Karpas-422 (cell line): Measurements from ENCODE around the gene SPIC. TPM values are rescaled to one million over a fixed set of nuclear protein-coding genes. Genes with fewer than 3 reads are reported as not detected.

Experiments used
- DNase-seq: peaks from one replicate; pipeline ENCODE4 v3.0.0-alpha.2; 2015
- H2AFZ ChIP-seq: fragments of 200-600 bp; sonication (generic); 2 replicates; pipeline ENCODE4 v1.6.1; 2014; ENCODE audit warnings: antibody characterized with exemption, low read length, mixed read lengths
- H3K27ac ChIP-seq: fragments of 200-600 bp; sonication (generic); 2 replicates; pipeline ENCODE4 v1.5.1; 2014; ENCODE audit warnings: mild to moderate bottlenecking, low read length, moderate library complexity
- H3K27me3 ChIP-seq: fragments of 200-600 bp; sonication (generic); 2 replicates; pipeline ENCODE4 v1.6.1; 2014; ENCODE audit warnings: low read length, mixed read lengths
- H3K36me3 ChIP-seq: fragments of 200-600 bp; sonication (generic); 2 replicates; pipeline ENCODE4 v1.6.1; 2014; ENCODE audit warnings: low read length, mixed read lengths; ENCODE audit not compliant: insufficient read depth
- H3K4me1 ChIP-seq: fragments of 200-600 bp; sonication (generic); 2 replicates; pipeline ENCODE4 v1.6.1; 2014; ENCODE audit warnings: mild to moderate bottlenecking, low read length, mixed read lengths
- H3K4me2 ChIP-seq: fragments of 200-600 bp; sonication (generic); 2 replicates; pipeline ENCODE4 v1.6.1; 2014; ENCODE audit warnings: low read length, low read depth, mild to moderate bottlenecking; ENCODE audit not compliant: poor library complexity, severe bottlenecking
- H3K4me3 ChIP-seq: fragments of 200-600 bp; sonication (generic); 2 replicates; pipeline ENCODE4 v1.5.1; 2014; ENCODE audit warnings: mild to moderate bottlenecking, antibody characterized with exemption, low read length, mixed read lengths
- H3K79me2 ChIP-seq: fragments of 200-600 bp; sonication (generic); 2 replicates; pipeline ENCODE4 v1.6.1; 2014; ENCODE audit warnings: mild to moderate bottlenecking, low read length, mixed read lengths
- H3K9ac ChIP-seq: fragments of 200-600 bp; sonication (generic); 2 replicates; pipeline ENCODE4 v1.6.0; 2014; ENCODE audit warnings: low read length
- H3K9me2 ChIP-seq: fragments of 200-600 bp; sonication (generic), shearing (Covaris generic); replicated peaks from 2 replicates; pipeline ENCODE4 v1.6.0; 2014; ENCODE audit warnings: mild to moderate bottlenecking, low read length, moderate library complexity; ENCODE audit not compliant: insufficient read depth
- H3K9me3 ChIP-seq: fragments of 300-700, 200-600 bp; sonication (generic); 2 replicates; pipeline ENCODE4 v1.6.1; 2014; ENCODE audit warnings: low read length, mixed read lengths
- H4K20me1 ChIP-seq: fragments of 200-600 bp; sonication (generic); 2 replicates; pipeline ENCODE4 v1.6.1; 2014; ENCODE audit warnings: mild to moderate bottlenecking, antibody characterized with exemption, low read length, low read depth; ENCODE audit not compliant: insufficient read depth
- total RNA-seq: library from RNA; depleted of rRNA; stranded (reverse); fragments of >200 nt; shearing (Covaris generic); gene quantifications from 2 replicates; pipeline ENCODE4 v1.2.3, GENCODE V29; 2014; ENCODE audit warnings: low replicate concordance

SPIC gene
- total RNA-seq, 1 experiment from 2014 or later = not detected

- H3K36me3 ChIP-seq = no peaks in the 10 kb centered on the region
- no peaks in the 10 kb centered on the region for H3K9me2 ChIP-seq
- no peak overlapping the region for H3K9ac ChIP-seq
- no peak overlapping the region for H3K4me3 ChIP-seq
- H3K27me3 ChIP-seq = no peaks in the 10 kb centered on the region
- no peaks in the 10 kb centered on the region for H4K20me1 ChIP-seq
- peaks cover 8% of the 10 kb centered on the region for H3K4me1 ChIP-seq
- no peak overlapping the region for H3K27ac ChIP-seq
- no peak overlapping the region for H3K4me2 ChIP-seq
- no peaks in the 10 kb centered on the region for H3K79me2 ChIP-seq
- H2AFZ ChIP-seq = no peak overlapping the region
- no peaks in the 10 kb centered on the region for H3K9me3 ChIP-seq
- DNase-seq = no peak
Measured at GRCh38 chr12:101491329-101491728, 16.2 kb downstream of the SPIC start.

DNA sequence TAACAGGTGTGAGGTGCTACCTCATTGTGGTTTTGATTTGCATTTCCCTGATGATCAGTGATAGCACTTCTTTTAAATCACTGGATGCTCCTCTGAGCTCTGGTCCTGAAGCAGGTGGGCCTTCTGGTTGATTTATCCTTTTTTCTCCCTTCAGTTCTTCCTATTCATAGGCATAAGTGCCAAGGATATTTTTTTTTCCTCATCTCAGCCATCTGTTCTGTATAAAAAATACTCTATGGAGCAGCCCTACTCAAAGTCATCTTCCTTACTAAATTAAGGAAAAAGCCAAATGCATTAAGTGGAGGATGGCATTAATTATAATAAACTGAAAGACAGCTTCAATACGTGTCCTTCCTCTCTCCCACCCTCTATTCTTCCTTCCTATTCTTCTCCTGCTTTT lies 18.4 kb downstream of the SPIC start:
- Histone ChIP-seq H3K36me3 (no peaks in the 10 kb centered on the region), H3K27ac (no peak overlapping the region), H3K4me3 (no peak overlapping the region), H3K4me2 (no peak overlapping the region), H3K9ac (no peak overlapping the region), H3K27me3 (no peaks in the 10 kb centered on the region), H3K4me1 (peaks cover 8% of the 10 kb centered on the region), H3K9me2 (no peaks in the 10 kb centered on the region), H3K9me3 (no peaks in the 10 kb centered on the region), H3K79me2 (no peaks in the 10 kb centered on the region), H2AFZ (no peak overlapping the region), H4K20me1 (no peaks in the 10 kb centered on the region)
- DNase-seq = no peak

DNA sequence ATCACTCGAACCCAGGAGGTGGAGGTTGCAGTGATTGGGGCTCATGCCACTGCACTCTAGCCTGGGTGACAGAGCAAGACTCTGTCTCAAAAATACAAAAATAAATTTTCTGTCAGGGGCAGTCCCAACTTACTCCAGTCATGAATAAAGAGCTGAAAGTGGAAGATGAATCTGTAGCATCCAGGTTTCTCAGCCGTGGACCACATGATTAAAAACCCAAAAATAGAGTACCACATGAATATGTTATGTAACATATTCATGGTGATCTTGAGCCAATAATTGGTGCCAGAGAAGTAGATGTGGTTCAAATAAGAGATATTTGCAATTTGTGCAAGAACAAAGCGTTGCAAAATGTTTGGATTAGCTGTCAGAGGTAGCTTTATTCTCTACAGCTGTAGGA lies 23.1 kb downstream of the SPIC start:
- Histone ChIP-seq H3K9ac (no peak overlapping the region), H3K4me1 (peaks cover 6% of the 10 kb centered on the region), H3K36me3 (no peaks in the 10 kb centered on the region), H4K20me1 (no peaks in the 10 kb centered on the region), H3K4me3 (no peak overlapping the region), H3K9me3 (no peaks in the 10 kb centered on the region), H2AFZ (no peak overlapping the region), H3K9me2 (no peaks in the 10 kb centered on the region), H3K27me3 (no peaks in the 10 kb centered on the region), H3K27ac (no peak overlapping the region), H3K79me2 (no peaks in the 10 kb centered on the region), H3K4me2 (no peak overlapping the region)
- DNase-seq = no peak

DNA sequence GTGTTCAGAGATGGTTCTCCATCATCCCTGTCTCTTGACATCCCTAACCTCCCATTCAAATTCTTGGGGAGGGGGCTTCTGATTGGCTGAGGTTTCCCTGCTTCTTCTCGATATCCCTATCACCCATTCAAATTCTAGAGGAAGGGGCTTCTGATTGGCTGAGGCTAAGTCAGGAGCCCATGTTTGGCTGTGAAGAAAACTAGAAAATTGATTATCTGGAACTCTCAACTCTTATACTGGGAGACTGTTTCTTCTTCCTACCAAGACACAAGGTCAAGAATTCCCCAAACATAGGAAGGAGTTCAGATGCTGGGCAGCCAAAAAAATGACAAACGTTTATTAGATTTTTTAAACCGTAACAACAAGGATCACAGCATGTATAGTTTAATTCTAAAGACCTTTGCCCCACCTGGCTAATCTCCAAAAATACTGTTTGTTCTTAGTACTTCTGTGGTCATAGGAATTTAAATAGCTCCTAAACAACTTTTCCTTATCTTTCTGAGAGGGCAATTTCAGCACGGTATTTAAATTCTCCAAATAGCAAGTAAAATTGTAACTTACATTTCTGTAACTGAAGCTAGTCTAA lies 26.4 kb downstream of the SPIC start:
- Histone ChIP-seq H3K9ac (no peak overlapping the region), H3K4me3 (no peak overlapping the region), H2AFZ (no peak overlapping the region), H3K27me3 (no peaks in the 10 kb centered on the region), H3K9me2 (no peaks in the 10 kb centered on the region), H3K36me3 (no peaks in the 10 kb centered on the region), H3K4me2 (no peak overlapping the region), H3K79me2 (no peaks in the 10 kb centered on the region), H3K27ac (no peak overlapping the region), H4K20me1 (no peaks in the 10 kb centered on the region), H3K9me3 (no peaks in the 10 kb centered on the region), H3K4me1 (no peaks in the 10 kb centered on the region)
- DNase-seq = no peak

DNA sequence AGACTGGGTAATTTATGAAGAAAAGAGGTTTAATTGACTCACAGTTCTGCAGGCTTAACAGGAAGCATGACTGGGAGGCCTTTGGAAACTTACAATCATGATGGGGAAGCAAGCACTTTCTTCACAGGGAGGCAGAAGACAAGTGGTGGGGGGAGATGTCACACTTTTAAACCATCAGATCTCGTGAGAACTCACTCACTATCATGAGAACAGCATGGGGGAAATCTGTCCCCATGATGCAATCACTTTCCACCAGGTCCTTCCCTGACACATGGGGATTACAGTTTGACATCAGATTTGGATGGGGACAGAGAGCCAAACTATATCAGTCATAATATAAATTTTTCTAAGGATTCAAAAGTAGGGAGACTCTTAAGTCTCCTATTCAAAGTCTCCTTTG lies 46.0 kb downstream of the SPIC start:
- no peak for DNase-seq
- H3K36me3 ChIP-seq = no peaks in the 10 kb centered on the region
- H3K9me3 ChIP-seq = no peaks in the 10 kb centered on the region
- no peaks in the 10 kb centered on the region for H3K27me3 ChIP-seq
- no peaks in the 10 kb centered on the region for H3K4me1 ChIP-seq
- no peak overlapping the region for H3K4me2 ChIP-seq
- no peaks in the 10 kb centered on the region; the same call in 1 of the 2 replicates for H4K20me1 ChIP-seq
- H2AFZ ChIP-seq = no peak overlapping the region
- no peak overlapping the region for H3K9ac ChIP-seq
- H3K27ac ChIP-seq = no peak overlapping the region
- H3K9me2 ChIP-seq = no peaks in the 10 kb centered on the region
- H3K79me2 ChIP-seq = no peaks in the 10 kb centered on the region
- H3K4me3 ChIP-seq = no peak overlapping the region

GRCh38 chr12:101527682-101528081 lies 52.5 kb downstream of the SPIC start:
- no peaks in the 10 kb centered on the region for H3K4me1 ChIP-seq
- H3K9me3 ChIP-seq = no peaks in the 10 kb centered on the region
- H4K20me1 ChIP-seq = no peaks in the 10 kb centered on the region
- H3K79me2 ChIP-seq = no peaks in the 10 kb centered on the region
- no peaks in the 10 kb centered on the region for H3K9me2 ChIP-seq
- DNase-seq = no peak
- no peak overlapping the region for H3K4me2 ChIP-seq
- H3K36me3 ChIP-seq = no peaks in the 10 kb centered on the region
- no peak overlapping the region for H2AFZ ChIP-seq
- no peak overlapping the region for H3K9ac ChIP-seq
- no peaks in the 10 kb centered on the region for H3K27me3 ChIP-seq
- H3K4me3 ChIP-seq = no peak overlapping the region
- no peak overlapping the region for H3K27ac ChIP-seq

GRCh38 chr12:101536069-101536674 lies 61.0 kb downstream of the SPIC start:
- H3K9ac ChIP-seq = no peak overlapping the region
- no peaks in the 10 kb centered on the region for H3K27me3 ChIP-seq
- H3K4me3 ChIP-seq = no peak overlapping the region
- no peak overlapping the region for H3K27ac ChIP-seq
- H3K9me3 ChIP-seq = no peaks in the 10 kb centered on the region
- H3K4me2 ChIP-seq = no peak overlapping the region
- DNase-seq = no peak
- no peaks in the 10 kb centered on the region for H4K20me1 ChIP-seq
- H3K36me3 ChIP-seq = no peaks in the 10 kb centered on the region
- H3K79me2 ChIP-seq = no peaks in the 10 kb centered on the region
- H3K9me2 ChIP-seq = no peaks in the 10 kb centered on the region
- H2AFZ ChIP-seq = no peak overlapping the region
- no peaks in the 10 kb centered on the region for H3K4me1 ChIP-seq
